Measurements from ENCODE around the gene SMIM9.

DNA sequence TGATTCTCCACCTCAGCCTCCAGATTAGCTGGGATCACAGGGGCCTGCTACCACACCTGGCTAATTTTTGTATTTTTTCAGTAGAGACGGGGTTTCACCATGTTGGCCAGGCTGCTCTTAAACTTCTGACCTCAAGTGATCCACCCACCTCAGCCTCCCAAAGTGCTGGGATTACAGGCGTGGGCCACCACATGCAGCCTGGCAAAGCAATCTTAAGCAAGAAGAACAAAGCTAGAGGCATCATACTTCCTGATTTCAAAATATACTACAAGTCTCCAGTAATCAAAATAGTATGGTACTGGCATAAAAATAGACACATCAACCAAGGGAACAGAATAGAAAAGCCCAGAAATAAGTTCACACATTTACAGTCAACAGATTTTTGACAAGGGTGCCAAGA, 38.9 kb upstream of the SMIM9 start:
- TF ChIP-seq, protein P1, sequence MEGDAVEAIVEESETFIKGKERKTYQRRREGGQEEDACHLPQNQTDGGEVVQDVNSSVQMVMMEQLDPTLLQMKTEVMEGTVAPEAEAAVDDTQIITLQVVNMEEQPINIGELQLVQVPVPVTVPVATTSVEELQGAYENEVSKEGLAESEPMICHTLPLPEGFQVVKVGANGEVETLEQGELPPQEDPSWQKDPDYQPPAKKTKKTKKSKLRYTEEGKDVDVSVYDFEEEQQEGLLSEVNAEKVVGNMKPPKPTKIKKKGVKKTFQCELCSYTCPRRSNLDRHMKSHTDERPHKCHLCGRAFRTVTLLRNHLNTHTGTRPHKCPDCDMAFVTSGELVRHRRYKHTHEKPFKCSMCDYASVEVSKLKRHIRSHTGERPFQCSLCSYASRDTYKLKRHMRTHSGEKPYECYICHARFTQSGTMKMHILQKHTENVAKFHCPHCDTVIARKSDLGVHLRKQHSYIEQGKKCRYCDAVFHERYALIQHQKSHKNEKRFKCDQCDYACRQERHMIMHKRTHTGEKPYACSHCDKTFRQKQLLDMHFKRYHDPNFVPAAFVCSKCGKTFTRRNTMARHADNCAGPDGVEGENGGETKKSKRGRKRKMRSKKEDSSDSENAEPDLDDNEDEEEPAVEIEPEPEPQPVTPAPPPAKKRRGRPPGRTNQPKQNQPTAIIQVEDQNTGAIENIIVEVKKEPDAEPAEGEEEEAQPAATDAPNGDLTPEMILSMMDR (conservative IDR thresholded peaks at IDR 0.05 in 1 of 2, IDR thresholded peaks at IDR 0.05 in 1 of 2; ENCODE audit: extremely low read depth in 1 of 2, insufficient read depth in 1 of 2, low read depth in 1 of 2, low read length in 2 of 2): no peak
- TF ChIP-seq EZH2 (IDR thresholded peaks at IDR 0.05; ENCODE audit: borderline replicate concordance, low read length): no peak
